Stimulated activated memory B cell treated with anti-CD40 and anti-IgM and Interleukin-4, amounts not matched to agents 10 μg/mL and 1 μg/mL and 100 μg/mL, for 72 hours (primary cell): ENCODE measurements around the gene KRTAP4-12.
"Not testable (repeated sequence)": the region's sequence is repeated elsewhere in the genome, so short reads cannot be mapped to it uniquely, and the experiment has no call there.

Experiments used
- ATAC-seq: fragments of 150-1000 bp; cut with Tn5 transposase; 2 replicates; pipeline ENCODE4 v1.10.0; 2021
- H3K27ac Mint-ChIP-seq: one replicate; pipeline ENCODE4 v1.8.0; 2022; ENCODE audit warnings: mild to moderate bottlenecking, mixed read lengths
- H3K27me3 Mint-ChIP-seq: one replicate; pipeline ENCODE4 v1.8.0; 2022; ENCODE audit warnings: mixed read lengths
- H3K36me3 Mint-ChIP-seq: one replicate; pipeline ENCODE4 v1.8.0; 2022; ENCODE audit warnings: mixed read lengths
- H3K4me1 Mint-ChIP-seq: one replicate; pipeline ENCODE4 v1.8.0; 2022; ENCODE audit warnings: mixed read lengths
- H3K4me3 Mint-ChIP-seq: one replicate; pipeline ENCODE4 v1.8.0; 2022; ENCODE audit warnings: mild to moderate bottlenecking, moderate library complexity, mixed read lengths
- H3K9me3 Mint-ChIP-seq: one replicate; pipeline ENCODE4 v1.8.0; 2022; ENCODE audit warnings: mixed read lengths

The KRTAP4-12 gene

GRCh38 chr17:41083427-41083826 lies 40.6 kb downstream of the KRTAP4-12 start:
- H3K4me1 Mint-ChIP-seq, H3K36me3 Mint-ChIP-seq, H3K4me3 Mint-ChIP-seq, H3K9me3 Mint-ChIP-seq, ATAC-seq, H3K27ac Mint-ChIP-seq: not testable (repeated sequence)
- peaks cover 24% of the 10 kb centered on the region for H3K27me3 Mint-ChIP-seq

DNA sequence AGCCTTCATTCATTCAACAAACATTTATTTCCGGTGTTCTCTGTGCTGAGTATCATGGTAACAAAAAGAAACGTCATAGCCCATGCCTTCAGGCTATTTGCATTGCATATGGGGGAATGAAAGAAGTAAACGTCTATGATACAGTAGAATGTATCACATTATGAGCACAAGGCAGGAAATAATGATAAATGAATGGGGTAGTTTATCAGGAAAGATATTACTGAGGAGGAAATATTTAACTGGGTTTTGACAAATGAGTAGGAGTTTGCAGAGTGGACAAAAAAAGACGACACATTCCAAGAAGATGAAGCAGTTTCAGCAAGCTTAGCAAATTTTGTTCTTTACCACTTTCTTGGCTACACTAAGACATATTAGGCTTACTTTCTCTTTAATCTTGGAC lies 41.4 kb downstream of the KRTAP4-12 start:
- Mint-ChIP-seq H3K9me3 (no peaks in the 10 kb centered on the region), H3K4me3 (no peak overlapping the region), H3K4me1 (no peaks in the 10 kb centered on the region), H3K27me3 (peaks cover 24% of the 10 kb centered on the region), H3K36me3 (no peaks in the 10 kb centered on the region), H3K27ac (no peak overlapping the region)
- ATAC-seq: no peak

- no peak overlapping the region for H3K4me3 Mint-ChIP-seq
- peaks cover 6% of the 10 kb centered on the region for H3K9me3 Mint-ChIP-seq
- peaks cover 58% of the 10 kb centered on the region for H3K27me3 Mint-ChIP-seq
Measured at GRCh38 chr17:41076788-41077187, 47.2 kb downstream of the KRTAP4-12 start.

DNA sequence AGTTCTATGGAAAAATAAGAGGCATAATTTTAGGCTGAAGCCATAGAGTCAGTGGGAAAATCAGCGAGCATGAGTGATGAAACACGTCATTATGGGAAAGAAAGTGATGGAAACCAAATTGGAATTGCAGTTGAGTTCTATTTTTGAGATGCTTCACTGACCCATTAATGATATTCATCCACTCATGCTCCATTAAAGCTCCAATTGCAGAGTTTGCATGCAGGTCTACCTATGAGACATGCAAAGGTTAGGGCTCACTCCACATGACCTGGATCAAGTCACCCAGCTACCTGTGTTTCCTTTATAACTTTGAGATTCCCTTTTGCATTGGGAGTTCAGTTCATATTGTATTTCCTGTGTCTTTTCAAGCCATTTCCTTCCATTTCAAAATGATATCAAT lies 50.3 kb downstream of the KRTAP4-12 start:
- Mint-ChIP-seq H3K36me3 (no peaks in the 10 kb centered on the region), H3K27ac (no peak overlapping the region), H3K4me1 (no peaks in the 10 kb centered on the region), H3K9me3 (peaks cover 6% of the 10 kb centered on the region), H3K27me3 (peaks cover 48% of the 10 kb centered on the region), H3K4me3 (no peak overlapping the region)
- ATAC-seq: no peak

More at GRCh38 chr17:41076788-41077187, 47.2 kb downstream of the KRTAP4-12 start:
- no peaks in the 10 kb centered on the region for H3K4me1 Mint-ChIP-seq
- H3K36me3 Mint-ChIP-seq: no peaks in the 10 kb centered on the region
- no peak for ATAC-seq
- no peak overlapping the region for H3K27ac Mint-ChIP-seq
